ENCODE data around the gene LIMK2. TPM values are rescaled to one million over a fixed set of nuclear protein-coding genes. Genes with fewer than 3 reads are reported as not detected.

The LIMK2 gene
- total RNA-seq, 2 donors from 2014 or later, result 7.5 to 9.8 TPM

GRCh38 chr22:31177420-31178162 lies 34.5 kb upstream of the LIMK2 start:
- Histone ChIP-seq H3K4me3 (no peak overlapping the region), H3K27ac (no peak overlapping the region), H3K9me3 (no peaks in the 10 kb centered on the region), H3K36me3 (peaks cover 22% of the 10 kb centered on the region), H3K27me3 (no peaks in the 10 kb centered on the region), H3K4me1 (peaks cover 0 to 29% of the 10 kb centered on the region in 2 donors)
- TF ChIP-seq CTCF (IDR thresholded peaks at IDR 0.05), result no peak
- no peak for DNase-seq (ENCODE audit: low spot score)

- no peak for TF ChIP-seq CTCF (IDR thresholded peaks at IDR 0.05)
- H3K27ac ChIP-seq, result no peak overlapping the region
- DNase-seq (ENCODE audit: low spot score), result no peak
- no peaks in the 10 kb centered on the region for H3K27me3 ChIP-seq
- H3K4me3 ChIP-seq, result no peak overlapping the region
- peaks cover 0 to 16% of the 10 kb centered on the region in 2 donors for H3K4me1 ChIP-seq
- H3K36me3 ChIP-seq, result peaks cover 22% of the 10 kb centered on the region
- H3K9me3 ChIP-seq, result no peaks in the 10 kb centered on the region
These were observed 33.2 kb upstream of the LIMK2 start for GRCh38 chr22:31178859-31179258.

GRCh38 chr22:31179345-31179744 lies 32.8 kb upstream of the LIMK2 start:
- no peak for TF ChIP-seq CTCF (IDR thresholded peaks at IDR 0.05)
- H3K9me3 ChIP-seq, result no peaks in the 10 kb centered on the region
- peaks cover 22% of the 10 kb centered on the region for H3K36me3 ChIP-seq
- H3K4me3 ChIP-seq, result no peak overlapping the region
- no peak for DNase-seq (ENCODE audit: low spot score)
- no peaks in the 10 kb centered on the region for H3K27me3 ChIP-seq
- H3K4me1 ChIP-seq, result peaks cover 0 to 11% of the 10 kb centered on the region in 2 donors
- no peak overlapping the region for H3K27ac ChIP-seq

GRCh38 chr22:31184015-31184414 lies 28.1 kb upstream of the LIMK2 start:
- DNase-seq (ENCODE audit: low spot score), result no peak
- TF ChIP-seq CTCF (IDR thresholded peaks at IDR 0.05), result no peak
- H3K9me3 ChIP-seq, result no peaks in the 10 kb centered on the region
- no peak overlapping the region for H3K27ac ChIP-seq
- peaks cover 6% of the 10 kb centered on the region for H3K36me3 ChIP-seq
- H3K4me3 ChIP-seq, result no peak overlapping the region
- peaks cover 0 to 8% of the 10 kb centered on the region in 2 donors for H3K4me1 ChIP-seq
- H3K27me3 ChIP-seq, result no peaks in the 10 kb centered on the region

GRCh38 chr22:31185056-31185455 lies 27.0 kb upstream of the LIMK2 start:
- no peak for TF ChIP-seq CTCF (IDR thresholded peaks at IDR 0.05)
- Histone ChIP-seq H3K4me3 (no peak overlapping the region), H3K27ac (no peak overlapping the region), H3K27me3 (no peaks in the 10 kb centered on the region), H3K36me3 (peaks cover 6% of the 10 kb centered on the region), H3K4me1 (no peaks in the 10 kb centered on the region), H3K9me3 (no peaks in the 10 kb centered on the region)
- no peak for DNase-seq (ENCODE audit: low spot score)

GRCh38 chr22:31187627-31188026 lies 24.5 kb upstream of the LIMK2 start:
- Histone ChIP-seq H3K27me3 (no peaks in the 10 kb centered on the region), H3K27ac (no peak overlapping the region), H3K36me3 (peaks cover 6% of the 10 kb centered on the region), H3K9me3 (no peaks in the 10 kb centered on the region), H3K4me3 (no peak overlapping the region), H3K4me1 (no peaks in the 10 kb centered on the region)
- no peak for DNase-seq (ENCODE audit: low spot score)
- TF ChIP-seq CTCF (IDR thresholded peaks at IDR 0.05), result no peak
